K562 treated with DMSO at 1 percent for 12 hours (cell line): Measurements from ENCODE around the gene GOLGA6L22. TPM values are rescaled to one million over a fixed set of nuclear protein-coding genes. Genes with fewer than 3 reads are reported as not detected.

Source experiments
- total RNA-seq: library from RNA; unstranded; fragments of 300-600 nt; gene quantifications from 2 replicates; pipeline ENCODE4 v1.2.3, GENCODE V29; 2022; ENCODE audit not compliant: insufficient read depth

The GOLGA6L22 gene
- total RNA-seq: not detected in 2 replicates

GRCh38 chr15:22458603-22459002, at the start of gene GOLGA6L22:
TSS of gene GOLGA6L22 (plus strand) at chr15:22458903. CDS start at chr15:22458994, 91 bp downstream.

